Activated naive CD8-positive, alpha-beta T cell treated with anti-CD3 and anti-CD28 coated beads for 36 hours (primary cell): ENCODE measurements around the gene RIC1. TPM values are rescaled to one million over a fixed set of nuclear protein-coding genes. Genes with fewer than 3 reads are reported as not detected.
"Not testable (repeated sequence)": the region's sequence is repeated elsewhere in the genome, so short reads cannot be mapped to it uniquely, and the experiment has no call there.

Experiments
- DNase-seq: peaks from one replicate; pipeline ENCODE4 v3.0.0; 2021
- H3K27ac Mint-ChIP-seq: one replicate; pipeline ENCODE4 v1.8.0; 2022; ENCODE audit warnings: mild to moderate bottlenecking, moderate library complexity, mixed read lengths
- H3K27me3 Mint-ChIP-seq: one replicate; pipeline ENCODE4 v1.8.0; 2022; ENCODE audit warnings: mild to moderate bottlenecking, mixed read lengths
- H3K36me3 Mint-ChIP-seq: one replicate; pipeline ENCODE4 v1.8.0; 2021; ENCODE audit warnings: mild to moderate bottlenecking, mixed read lengths
- H3K4me1 Mint-ChIP-seq: one replicate; pipeline ENCODE4 v1.8.0; 2021; ENCODE audit warnings: mixed read lengths
- H3K4me3 Mint-ChIP-seq: one replicate; pipeline ENCODE4 v1.8.0; 2022; ENCODE audit warnings: mild to moderate bottlenecking, moderate library complexity, mixed read lengths
- H3K9me3 Mint-ChIP-seq: one replicate; pipeline ENCODE4 v1.8.0; 2022; ENCODE audit warnings: mixed read lengths
- total RNA-seq, 2 experiments: library from RNA; stranded (reverse); gene quantifications; one replicate each; pipeline ENCODE4 v1.2.3, GENCODE V29; 2021

Gene RIC1
- total RNA-seq, 2 experiments from 2014 or later, result 15.2 TPM

DNA sequence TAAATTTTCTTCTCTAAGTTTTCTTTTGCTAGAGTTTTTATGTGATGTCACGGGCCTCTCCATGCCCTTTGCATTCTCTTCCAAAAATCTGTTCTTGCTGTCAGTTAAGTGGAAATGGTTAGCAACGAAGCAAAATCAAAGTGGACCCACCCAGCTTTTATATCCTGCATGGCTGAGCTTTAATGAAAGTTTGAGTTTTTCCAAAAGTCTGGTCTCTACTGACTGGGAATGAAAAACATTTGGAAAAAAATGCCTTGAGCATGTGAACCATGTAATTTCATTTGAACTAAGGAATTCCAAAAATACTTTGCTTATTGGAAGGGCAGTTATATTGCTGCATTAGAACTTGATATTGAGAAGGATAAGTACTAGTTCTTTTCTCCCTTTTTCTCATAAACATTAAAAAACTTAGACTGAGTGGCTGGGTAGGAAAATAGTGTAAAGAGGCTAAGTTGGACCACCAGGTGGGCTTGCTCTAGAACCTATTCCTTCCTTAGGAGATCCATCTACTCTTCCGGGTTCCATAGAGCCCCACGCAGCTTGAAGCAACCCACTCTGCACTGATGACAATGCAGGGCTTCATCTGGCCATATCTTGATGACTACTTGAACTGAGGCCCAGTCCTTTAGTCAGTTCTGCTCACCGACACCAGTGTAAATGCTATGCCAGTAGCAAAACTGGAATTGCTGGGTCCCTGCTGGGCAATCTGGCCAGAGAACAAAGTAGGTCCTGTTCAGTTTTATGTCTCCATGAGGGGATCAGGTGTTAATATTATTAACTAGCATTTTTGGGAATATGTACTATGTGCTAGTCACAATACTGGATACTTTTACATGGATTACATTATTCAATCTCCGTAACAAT is 17.4 kb upstream of the RIC1 start:
- Mint-ChIP-seq H3K4me1 (peaks cover 31% of the 10 kb centered on the region), H3K4me3 (no peak overlapping the region), H3K36me3 (peaks cover 2% of the 10 kb centered on the region), H3K9me3 (no peaks in the 10 kb centered on the region), H3K27me3 (no peaks in the 10 kb centered on the region), H3K27ac (no peak overlapping the region)
- no peak for DNase-seq

DNA sequence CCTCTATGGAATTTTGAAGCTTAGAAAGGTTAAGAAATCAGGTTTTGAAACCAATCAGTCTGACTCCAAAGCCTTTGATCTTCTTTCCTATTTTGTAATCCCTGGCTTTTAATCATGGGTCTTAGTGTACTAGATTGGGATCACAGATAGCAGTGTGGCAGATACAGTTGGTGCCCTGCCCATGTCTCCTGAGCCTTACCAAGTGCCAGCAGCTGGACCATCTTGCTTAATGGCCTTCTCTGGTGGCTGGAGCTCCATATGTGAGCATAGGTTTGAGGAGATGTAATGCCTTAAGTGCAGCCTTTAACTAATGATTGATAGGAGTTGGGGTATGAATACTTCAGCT is 16.7 kb upstream of the RIC1 start:
- H3K36me3 Mint-ChIP-seq, result peaks cover 2% of the 10 kb centered on the region
- H3K4me1 Mint-ChIP-seq, result peaks cover 32% of the 10 kb centered on the region
- DNase-seq, result no peak
- no peak overlapping the region for H3K4me3 Mint-ChIP-seq
- H3K27me3 Mint-ChIP-seq, result no peaks in the 10 kb centered on the region
- H3K27ac Mint-ChIP-seq, result no peak overlapping the region
- no peaks in the 10 kb centered on the region for H3K9me3 Mint-ChIP-seq

DNA sequence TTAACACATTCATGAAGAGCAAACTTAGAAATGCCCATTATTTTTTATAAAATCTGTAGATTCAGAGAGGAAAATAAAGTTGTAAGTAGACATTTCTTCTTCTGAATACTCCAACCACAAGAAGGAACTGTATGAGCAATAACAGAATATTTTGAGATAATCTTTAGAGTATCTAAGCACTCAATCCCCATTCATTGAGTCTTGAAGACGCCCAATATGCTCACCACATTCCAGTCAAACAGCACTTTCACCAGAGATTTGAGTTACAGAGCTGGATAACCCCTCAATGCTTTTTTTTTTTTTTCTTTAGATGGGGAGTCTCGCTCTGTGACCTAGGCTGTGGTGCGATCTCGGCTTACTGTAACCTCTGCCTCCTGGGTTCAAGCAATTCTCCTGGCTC is 14.7 kb upstream of the RIC1 start:
- H3K27ac Mint-ChIP-seq, result peak overlapping the region; percentile 29
- H3K36me3 Mint-ChIP-seq, result peaks cover 2% of the 10 kb centered on the region
- DNase-seq, result no peak
- no peaks in the 10 kb centered on the region for H3K9me3 Mint-ChIP-seq
- H3K4me1 Mint-ChIP-seq, result peaks cover 36% of the 10 kb centered on the region
- no peak overlapping the region for H3K4me3 Mint-ChIP-seq
- no peaks in the 10 kb centered on the region for H3K27me3 Mint-ChIP-seq

DNA sequence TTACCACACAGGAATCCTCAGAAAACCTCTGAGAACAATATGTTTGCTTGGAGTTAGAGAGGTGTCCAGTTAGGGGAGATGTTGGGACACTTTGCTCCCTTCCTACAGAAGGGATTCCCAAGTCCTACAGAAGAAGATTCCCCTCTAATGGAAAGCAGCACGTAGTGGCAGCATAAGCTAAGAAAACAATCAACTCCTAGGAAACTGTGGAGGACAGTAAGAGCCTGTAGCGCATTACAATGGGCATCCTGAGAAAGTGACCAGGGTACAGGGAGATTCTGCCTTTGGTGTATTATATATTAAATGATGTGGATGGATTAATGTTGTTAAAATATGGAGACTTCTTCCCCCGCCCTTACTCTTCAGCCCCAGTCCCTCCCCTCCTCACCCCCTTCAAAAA is 13.9 kb upstream of the RIC1 start:
- H3K27me3 Mint-ChIP-seq, result no peaks in the 10 kb centered on the region
- DNase-seq, result no peak
- peaks cover 33% of the 10 kb centered on the region for H3K4me1 Mint-ChIP-seq
- H3K4me3 Mint-ChIP-seq, result no peak overlapping the region
- H3K9me3 Mint-ChIP-seq, result no peaks in the 10 kb centered on the region
- H3K27ac Mint-ChIP-seq, result no peak overlapping the region
- peaks cover 3% of the 10 kb centered on the region for H3K36me3 Mint-ChIP-seq

DNA sequence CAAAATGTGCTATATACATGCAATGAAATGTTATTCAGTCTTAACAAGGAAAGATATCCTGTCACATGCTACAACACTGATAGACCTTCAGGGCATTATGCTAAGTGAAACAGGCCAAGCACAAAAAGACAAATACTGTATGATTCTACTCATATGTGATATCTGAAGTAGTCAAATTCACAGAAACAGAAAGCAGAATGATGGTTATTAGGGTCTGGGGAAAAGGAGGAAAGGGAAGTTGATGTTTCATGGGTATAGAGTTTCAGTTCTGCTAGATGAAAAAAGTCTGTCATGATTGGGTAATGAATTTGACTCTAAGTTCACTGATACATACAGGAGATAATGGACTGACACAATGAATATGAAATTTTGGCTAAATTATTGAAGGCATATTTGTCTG is 11.2 kb upstream of the RIC1 start:
- H3K4me1 Mint-ChIP-seq, result peaks cover 29% of the 10 kb centered on the region
- peak overlapping the region; percentile 26 for H3K4me3 Mint-ChIP-seq
- H3K9me3 Mint-ChIP-seq, result no peaks in the 10 kb centered on the region
- peak overlapping the region; percentile 35 for H3K27ac Mint-ChIP-seq
- no peaks in the 10 kb centered on the region for H3K27me3 Mint-ChIP-seq
- H3K36me3 Mint-ChIP-seq, result peaks cover 5% of the 10 kb centered on the region
- DNase-seq, result no peak

DNA sequence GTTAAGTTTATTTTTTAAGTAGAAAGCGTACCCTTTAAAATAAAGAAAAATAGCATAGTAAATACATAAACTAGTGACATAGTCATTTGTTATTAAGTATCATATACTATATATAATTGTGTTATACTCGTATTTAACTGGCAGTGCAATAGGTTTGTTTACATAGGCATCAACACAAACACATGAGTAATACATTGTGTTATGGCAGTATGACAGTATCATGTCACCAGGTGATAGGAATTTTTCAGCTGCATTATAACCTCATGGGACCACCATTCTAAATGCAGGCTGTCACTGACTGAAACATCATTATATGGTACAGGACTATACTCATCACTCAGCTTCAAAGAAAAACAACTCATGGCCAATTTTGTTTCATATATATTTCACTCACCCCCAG is 8.4 kb upstream of the RIC1 start:
- no peak overlapping the region for H3K27ac Mint-ChIP-seq
- H3K27me3 Mint-ChIP-seq, result no peaks in the 10 kb centered on the region
- peaks cover 10% of the 10 kb centered on the region for H3K36me3 Mint-ChIP-seq
- no peak overlapping the region for H3K4me3 Mint-ChIP-seq
- no peaks in the 10 kb centered on the region for H3K9me3 Mint-ChIP-seq
- peaks cover 38% of the 10 kb centered on the region for H3K4me1 Mint-ChIP-seq
- no peak for DNase-seq

DNA sequence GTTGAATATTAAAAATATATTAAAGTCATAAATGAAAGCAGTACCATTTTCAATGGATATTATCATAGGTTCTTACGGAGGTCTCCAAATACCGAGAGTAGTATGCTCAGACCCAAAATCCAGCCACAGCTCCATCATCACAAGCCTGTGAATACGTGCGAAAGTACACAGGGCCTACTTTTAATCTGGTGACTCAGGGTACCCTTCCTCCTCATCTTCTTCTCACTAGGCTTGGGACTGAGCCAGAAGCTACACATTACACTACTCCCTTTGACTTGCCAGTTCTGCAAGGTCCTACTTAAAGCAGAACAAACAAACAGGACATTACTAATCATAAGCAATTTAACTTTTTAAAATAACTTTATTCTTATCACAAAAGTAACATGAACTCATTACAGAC is 7.6 kb upstream of the RIC1 start:
- peaks cover 40% of the 10 kb centered on the region for H3K4me1 Mint-ChIP-seq
- DNase-seq, result no peak
- no peak overlapping the region for H3K4me3 Mint-ChIP-seq
- H3K27ac Mint-ChIP-seq, result no peak overlapping the region
- H3K27me3 Mint-ChIP-seq, result no peaks in the 10 kb centered on the region
- H3K9me3 Mint-ChIP-seq, result no peaks in the 10 kb centered on the region
- peaks cover 13% of the 10 kb centered on the region for H3K36me3 Mint-ChIP-seq

DNA sequence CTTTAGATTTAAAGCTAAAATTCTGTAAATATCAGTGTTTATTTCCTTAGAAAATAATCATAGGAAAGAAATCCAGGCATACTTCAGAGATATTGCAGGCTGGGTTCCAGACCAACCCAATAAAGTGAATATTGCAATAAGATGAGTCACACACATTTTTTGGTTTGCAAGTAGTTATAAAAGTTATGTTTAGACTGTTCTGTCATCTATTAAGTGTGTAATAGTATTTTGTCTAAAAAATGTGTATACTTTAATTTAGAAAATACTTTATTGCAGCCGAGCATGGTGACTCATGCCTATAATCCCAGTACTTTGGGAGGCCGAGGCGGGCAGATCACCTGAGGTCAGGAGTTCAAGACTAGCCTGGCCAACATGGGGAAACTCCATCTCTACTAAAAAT is 6.9 kb upstream of the RIC1 start:
- Mint-ChIP-seq H3K27me3 (no peaks in the 10 kb centered on the region), H3K4me1 (peaks cover 45% of the 10 kb centered on the region), H3K36me3 (peaks cover 16% of the 10 kb centered on the region), H3K27ac (no peak overlapping the region), H3K4me3 (no peak overlapping the region), H3K9me3 (no peaks in the 10 kb centered on the region)
- no peak for DNase-seq

DNA sequence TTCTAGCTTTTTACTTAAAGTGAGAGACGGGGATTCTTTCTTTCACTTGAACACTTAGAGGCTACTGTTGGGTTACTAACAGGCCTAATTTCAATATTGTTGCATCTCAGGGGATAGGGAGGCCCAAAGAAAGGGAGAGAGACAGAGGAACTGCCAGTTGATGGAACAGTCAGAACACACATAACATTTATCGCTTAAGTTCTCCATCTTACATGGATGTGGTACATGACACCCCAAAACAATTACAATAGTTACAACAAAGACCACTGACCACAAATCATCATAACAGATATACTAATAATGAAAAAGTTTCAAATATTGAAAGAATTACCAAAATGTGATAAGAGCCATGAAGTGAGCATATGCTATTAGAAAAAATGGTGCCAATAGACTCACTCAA is 4.3 kb upstream of the RIC1 start:
- Mint-ChIP-seq H3K27ac (peak overlapping the region; percentile 82), H3K4me3 (no peak overlapping the region), H3K27me3 (no peaks in the 10 kb centered on the region), H3K4me1 (peaks cover 36% of the 10 kb centered on the region), H3K9me3 (no peaks in the 10 kb centered on the region), H3K36me3 (peaks cover 18% of the 10 kb centered on the region)
- DNase-seq, result no peak

DNA sequence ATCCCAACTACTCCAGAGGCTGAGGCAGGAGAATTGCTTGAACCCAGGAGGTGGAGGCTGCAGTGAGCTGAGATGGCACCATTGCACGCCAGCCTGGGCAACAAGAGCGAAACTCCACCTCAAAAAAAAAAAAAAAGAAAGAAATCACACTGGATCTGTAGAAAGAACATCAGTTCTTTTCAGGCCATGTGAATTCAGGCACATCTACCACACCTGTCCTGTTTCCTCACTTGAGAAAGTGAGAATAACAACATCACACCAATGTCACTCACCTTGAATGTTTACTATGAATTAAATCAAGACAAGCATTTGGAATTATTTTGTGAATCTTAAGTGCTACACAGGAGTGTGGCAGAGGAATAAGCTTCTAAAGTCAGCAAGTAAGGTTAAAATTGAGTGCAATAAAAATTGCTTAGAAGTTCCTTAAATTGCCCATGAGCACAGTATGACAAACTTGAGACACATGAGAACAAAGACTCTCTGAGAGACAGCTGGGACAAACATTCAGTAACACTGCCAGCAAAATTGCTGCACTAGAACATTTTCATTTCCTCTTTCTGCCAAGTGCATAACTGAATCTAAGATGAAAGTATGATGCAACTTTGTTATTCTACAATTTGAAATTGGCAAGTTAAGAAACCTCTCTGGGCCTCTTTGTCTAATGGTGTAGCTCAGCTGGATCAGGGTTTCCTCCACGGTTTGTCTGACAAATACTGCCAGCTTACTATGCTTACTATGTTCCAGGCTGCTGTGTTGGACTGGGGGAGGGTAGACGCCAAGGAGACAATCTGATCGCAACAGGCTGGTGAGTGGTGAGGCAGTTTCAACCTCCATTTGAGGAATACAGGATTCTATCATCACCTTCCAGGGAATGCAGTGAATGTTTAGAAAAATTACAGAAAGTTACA is 1.9 kb upstream of the RIC1 start:
- Mint-ChIP-seq H3K4me3 (peak overlapping the region; percentile 98), H3K4me1 (peaks cover 44% of the 10 kb centered on the region), H3K27ac (peak overlapping the region; percentile 98), H3K27me3 (no peaks in the 10 kb centered on the region), H3K36me3 (peaks cover 18% of the 10 kb centered on the region), H3K9me3 (no peaks in the 10 kb centered on the region)
- DNase-seq, result peak; percentile 57

DNA sequence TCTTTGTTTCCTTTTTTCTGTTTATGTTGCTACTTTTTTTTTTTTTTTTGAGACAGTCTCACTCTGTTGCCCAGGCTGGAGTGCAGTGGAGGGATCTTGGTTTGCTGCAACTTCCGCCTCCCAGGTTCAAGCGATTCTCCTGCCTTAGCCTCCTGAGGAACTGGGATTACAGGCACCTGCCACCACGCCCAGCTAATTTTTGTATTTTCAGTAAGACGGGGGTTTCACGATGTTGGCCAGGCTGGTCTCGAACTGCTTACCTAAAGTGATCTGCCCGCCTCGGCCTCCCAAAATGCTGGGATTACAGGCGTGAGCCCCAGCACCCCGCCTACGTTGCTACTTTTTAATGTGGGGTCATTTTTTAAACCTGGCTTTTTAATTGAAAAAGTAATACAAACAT is 1.2 kb upstream of the RIC1 start:
- peak overlapping the region; percentile 98 for H3K27ac Mint-ChIP-seq
- not testable (repeated sequence) for H3K9me3 Mint-ChIP-seq, H3K27me3 Mint-ChIP-seq
- H3K4me1 Mint-ChIP-seq, result peaks cover 50% of the 10 kb centered on the region
- peaks cover 18% of the 10 kb centered on the region for H3K36me3 Mint-ChIP-seq
- H3K4me3 Mint-ChIP-seq, result peak overlapping the region; percentile 98
- DNase-seq, result peak; percentile 19

DNA sequence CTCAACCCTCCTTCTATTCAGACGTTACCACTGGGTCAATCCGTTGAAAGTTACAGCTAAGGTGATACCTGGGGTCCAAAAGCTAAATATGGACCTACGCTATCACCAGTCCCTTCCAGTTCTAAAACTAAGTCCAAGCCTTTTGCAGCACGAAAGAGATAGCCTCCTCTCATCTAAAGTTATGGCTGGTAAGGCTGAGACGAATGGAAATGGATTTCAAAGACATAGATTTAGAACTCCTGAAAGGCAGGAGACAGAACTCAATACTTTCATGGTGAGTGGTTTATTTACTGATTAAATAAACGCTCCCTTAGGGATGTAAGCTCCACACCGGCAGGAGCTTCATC is 751 bp upstream of the RIC1 start:
- Mint-ChIP-seq H3K4me1 (peaks cover 54% of the 10 kb centered on the region), H3K4me3 (peak overlapping the region; percentile 98), H3K36me3 (peaks cover 18% of the 10 kb centered on the region), H3K27ac (peak overlapping the region; percentile 98), H3K9me3 (no peaks in the 10 kb centered on the region), H3K27me3 (no peaks in the 10 kb centered on the region)
- DNase-seq, result no peak

DNA sequence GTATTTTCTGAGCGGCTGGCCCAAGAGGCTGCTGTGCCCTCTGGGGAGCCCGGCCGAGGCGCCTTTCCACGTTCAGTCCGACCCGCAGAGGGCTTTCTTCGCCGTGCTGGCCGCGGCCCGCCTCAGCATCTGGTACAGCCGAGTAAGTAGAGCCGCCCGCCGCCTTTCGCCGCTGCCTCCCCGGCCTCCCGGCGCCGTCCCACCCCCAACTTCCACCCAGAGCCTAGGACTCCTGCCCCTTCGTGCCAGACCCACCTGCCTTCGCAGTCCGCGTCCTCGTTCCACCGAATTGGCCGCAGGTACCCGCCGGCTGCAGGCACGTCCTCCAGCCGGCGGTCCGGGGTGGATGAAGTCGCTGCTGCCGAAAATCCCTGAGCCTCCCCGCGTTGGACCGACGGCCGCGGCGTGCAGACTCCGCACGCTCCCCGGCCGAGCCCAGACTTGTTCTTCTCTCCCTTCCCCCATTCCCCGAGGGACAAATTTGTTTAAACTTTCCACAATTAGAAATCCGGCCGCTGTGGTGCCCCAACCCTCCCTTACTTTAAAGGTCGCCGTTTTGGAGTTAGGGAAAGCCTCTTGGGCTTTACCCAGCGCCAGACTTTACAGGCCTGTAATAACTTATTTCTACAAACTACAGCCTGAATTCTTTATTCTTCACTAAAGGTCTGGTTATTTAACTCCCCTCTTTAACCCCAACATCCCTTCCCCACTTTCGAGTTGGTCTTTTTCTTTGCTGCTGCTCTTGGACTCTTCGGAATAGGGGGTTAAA is 589 bp downstream of the RIC1 start:
- Mint-ChIP-seq H3K27ac (peak overlapping the region; percentile 96), H3K4me3 (peak overlapping the region; percentile 99), H3K27me3 (no peaks in the 10 kb centered on the region), H3K9me3 (peaks cover 2% of the 10 kb centered on the region), H3K4me1 (peaks cover 53% of the 10 kb centered on the region), H3K36me3 (peaks cover 22% of the 10 kb centered on the region)
- DNase-seq, result peak; percentile 46

DNA sequence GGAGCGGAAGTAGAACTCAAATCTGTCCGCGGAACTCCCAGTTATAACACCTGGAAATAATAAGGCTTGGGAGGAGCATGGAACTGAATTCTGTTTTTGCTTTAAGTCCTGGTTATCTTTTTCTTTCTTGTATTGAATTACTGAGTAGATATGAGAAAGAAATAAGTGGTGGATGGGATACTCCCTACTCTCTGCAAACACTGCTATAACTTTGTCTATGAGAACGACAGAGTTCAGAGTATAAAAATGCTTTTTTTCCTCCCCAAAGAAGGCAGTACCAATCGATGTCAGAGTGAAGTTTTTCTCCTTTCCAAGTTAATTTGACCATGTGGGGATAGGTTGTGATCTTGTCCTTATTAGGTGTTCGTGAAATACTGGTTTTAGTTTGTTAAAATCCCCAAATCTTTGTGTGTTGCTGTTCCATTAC is 1.2 kb downstream of the RIC1 start:
- H3K4me3 Mint-ChIP-seq, result peak overlapping the region; percentile 99
- peaks cover 4% of the 10 kb centered on the region for H3K9me3 Mint-ChIP-seq
- H3K27me3 Mint-ChIP-seq, result no peaks in the 10 kb centered on the region
- DNase-seq, result no peak
- peaks cover 51% of the 10 kb centered on the region for H3K4me1 Mint-ChIP-seq
- H3K36me3 Mint-ChIP-seq, result peaks cover 24% of the 10 kb centered on the region
- peak overlapping the region; percentile 96 for H3K27ac Mint-ChIP-seq

DNA sequence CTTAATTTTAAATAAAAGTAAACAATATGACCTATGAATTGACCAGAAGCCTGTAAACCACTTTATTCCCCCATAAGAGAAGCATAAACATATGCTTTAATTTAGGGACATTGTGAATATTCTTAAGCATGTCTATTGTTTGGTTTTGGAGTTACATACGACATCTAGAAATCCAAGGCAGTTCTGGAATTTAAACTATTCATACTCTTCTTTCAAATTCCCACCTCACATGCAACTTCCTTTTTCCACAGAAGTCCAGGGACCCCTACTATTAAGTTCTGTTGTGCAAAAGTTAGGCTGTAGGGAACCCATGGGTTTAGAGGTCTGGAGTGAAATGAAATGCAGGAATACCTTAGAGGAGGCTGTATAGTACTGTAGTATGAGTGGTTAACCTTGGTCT is 2.1 kb downstream of the RIC1 start:
- H3K27me3 Mint-ChIP-seq, result no peaks in the 10 kb centered on the region
- peaks cover 46% of the 10 kb centered on the region for H3K4me1 Mint-ChIP-seq
- H3K36me3 Mint-ChIP-seq, result peaks cover 28% of the 10 kb centered on the region
- H3K4me3 Mint-ChIP-seq, result no peak overlapping the region
- peaks cover 12% of the 10 kb centered on the region for H3K9me3 Mint-ChIP-seq
- H3K27ac Mint-ChIP-seq, result no peak overlapping the region
- DNase-seq, result no peak
